Stimulated activated CD8-positive, alpha-beta memory T cell treated with anti-CD3 and anti-CD28 coated beads, Interleukin-2, amount 100 ng/mL, for 1 hour (primary cell): ENCODE measurements around the gene MAPK13.
"Not testable (repeated sequence)": the region's sequence is repeated elsewhere in the genome, so short reads cannot be mapped to it uniquely, and the experiment has no call there.

Experiments used
- DNase-seq, 2 donors: peaks; one replicate each; pipeline ENCODE4 v3.0.0-alpha.2; 2020; ENCODE audit warnings: low read depth in 2 of 2

The MAPK13 gene

GRCh38 chr6:36129941-36130666, at the start of gene MAPK13:
MAPK13 (plus strand) TSS chr6:36130513; CDS start chr6:36130583, 70 bp downstream.
- no peak for DNase-seq

DNA sequence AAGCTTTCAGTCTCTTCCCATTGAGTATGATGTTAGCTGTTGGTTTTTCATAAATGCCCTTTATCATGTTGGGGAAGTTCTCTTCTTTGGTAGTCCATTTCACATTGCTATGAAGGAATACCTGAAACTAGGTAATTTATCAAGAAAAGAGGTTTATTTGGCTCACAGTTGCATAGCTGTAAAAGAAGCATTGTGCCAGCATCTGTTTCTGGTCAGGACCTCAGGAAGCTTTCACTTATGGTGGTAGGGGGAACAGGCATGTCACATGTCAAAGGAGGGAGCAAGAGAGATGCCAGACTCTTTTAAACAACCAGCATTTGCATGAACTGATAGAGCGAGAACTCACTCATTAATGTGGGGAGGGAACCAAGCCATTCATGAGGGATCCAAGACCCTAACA, 48.0 kb upstream of the MAPK13 start:
- no peak for DNase-seq

- no peak for DNase-seq
These were observed 46.9 kb upstream of the MAPK13 start for GRCh38 chr6:36083446-36083845.

DNA sequence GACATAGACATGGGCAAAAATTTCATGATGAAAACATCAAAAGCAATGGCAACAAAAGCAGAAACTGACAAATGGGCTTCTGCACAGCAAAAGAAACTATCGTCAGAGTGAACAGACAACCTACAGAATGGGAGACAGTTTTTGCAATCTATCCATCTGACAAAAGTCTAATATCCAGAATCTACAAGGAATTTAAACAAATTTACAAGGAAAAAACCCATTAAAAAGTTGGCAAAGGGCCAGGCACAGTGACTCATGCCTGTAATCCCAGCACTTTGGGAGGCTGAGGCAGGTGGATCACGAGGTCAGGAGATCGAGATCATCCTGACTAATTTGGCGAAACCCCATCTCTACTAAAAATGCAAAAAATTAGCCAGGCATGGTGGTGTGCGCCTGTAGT, 42.1 kb upstream of the MAPK13 start:
- not testable (repeated sequence) for DNase-seq

DNA sequence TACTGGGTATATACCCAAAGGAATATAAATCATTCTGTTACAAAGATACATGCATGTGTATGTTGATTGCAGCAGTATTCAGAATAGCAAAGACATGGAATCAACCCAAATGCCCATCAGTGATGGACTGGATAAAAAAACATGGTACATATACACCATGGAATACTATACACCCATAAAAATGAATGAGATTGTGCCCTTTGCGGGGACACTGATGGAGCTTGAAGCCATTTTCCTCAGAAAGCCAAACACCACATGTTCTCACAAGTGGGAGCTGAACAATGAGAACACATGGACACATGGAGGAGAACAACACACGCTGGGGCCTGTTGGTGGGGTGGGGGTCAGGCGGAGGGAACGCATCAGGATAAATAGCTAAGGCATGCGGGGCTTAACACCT, 41.3 kb upstream of the MAPK13 start:
- DNase-seq = no peak

GRCh38 chr6:36094238-36094637, 36.1 kb upstream of the MAPK13 start:
- DNase-seq = no peak

DNA sequence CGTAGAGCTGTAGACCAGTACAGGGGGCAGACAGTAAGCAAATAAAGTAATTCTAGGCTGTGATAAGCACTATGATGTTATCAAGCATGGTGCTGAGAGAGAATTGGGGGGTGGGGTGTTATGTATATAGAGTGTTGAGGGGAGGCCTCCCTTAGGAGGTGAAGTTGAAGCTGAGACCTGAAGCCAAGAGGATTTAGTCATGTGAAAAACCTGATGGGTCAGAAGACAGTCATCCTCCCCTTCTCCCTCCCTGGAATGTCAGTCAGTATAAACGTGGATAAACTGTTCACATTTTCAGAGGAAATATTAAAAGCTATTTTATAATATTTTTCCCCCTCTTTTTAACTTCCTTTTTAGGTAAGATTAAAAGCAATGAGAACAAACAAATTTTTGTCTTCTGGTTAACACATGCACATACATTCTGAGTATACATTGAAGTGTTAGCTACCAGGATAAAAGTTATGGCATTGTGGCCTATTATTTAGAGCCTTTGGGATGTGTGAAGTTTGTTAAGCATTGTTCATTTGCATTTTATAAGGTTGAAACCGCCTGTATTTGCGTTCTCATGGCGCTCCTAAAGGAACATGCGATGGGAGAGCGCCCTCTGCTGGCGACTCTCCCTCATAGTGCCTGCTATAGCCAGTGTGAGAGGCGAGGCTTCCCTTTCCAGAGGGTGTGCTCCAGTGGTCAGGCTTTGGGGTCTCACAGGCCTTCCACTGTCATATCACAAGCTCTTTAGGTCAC, 35.4 kb upstream of the MAPK13 start:
- peak; percentile 66 to 70 for DNase-seq

GRCh38 chr6:36095497-36096391, 34.6 kb upstream of the MAPK13 start:
- no peak for DNase-seq

DNA sequence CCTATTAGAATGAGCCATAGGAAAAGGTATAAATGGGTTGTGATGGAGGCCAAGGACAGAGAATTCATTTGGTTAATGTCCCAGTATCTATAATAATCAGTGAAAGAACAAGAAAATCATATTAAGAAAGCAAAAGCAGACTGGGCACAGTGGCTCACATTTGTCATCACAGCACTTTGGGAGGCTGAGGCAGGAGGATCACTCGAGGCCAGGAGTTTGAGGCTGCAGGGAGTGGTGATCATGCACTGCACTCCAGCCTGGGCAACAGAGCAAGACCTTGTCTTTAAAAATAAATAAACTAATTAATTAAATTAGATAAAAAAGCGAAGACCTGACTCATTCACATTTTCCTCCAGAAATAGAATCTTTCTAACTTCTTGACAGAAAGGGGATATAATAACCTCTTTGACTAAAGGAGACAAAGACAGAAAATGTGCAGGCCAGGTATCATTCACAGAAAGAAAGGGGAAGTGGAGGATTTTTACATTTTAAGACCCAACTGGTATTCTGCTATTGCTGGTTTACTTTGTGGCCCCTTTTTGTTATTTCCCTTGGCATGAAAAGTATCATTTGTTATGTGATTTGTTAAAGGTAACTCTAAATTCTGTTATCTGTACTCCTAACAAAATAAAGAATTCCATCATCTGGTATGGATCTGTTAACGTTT, 31.9 kb upstream of the MAPK13 start:
- no peak for DNase-seq

DNA sequence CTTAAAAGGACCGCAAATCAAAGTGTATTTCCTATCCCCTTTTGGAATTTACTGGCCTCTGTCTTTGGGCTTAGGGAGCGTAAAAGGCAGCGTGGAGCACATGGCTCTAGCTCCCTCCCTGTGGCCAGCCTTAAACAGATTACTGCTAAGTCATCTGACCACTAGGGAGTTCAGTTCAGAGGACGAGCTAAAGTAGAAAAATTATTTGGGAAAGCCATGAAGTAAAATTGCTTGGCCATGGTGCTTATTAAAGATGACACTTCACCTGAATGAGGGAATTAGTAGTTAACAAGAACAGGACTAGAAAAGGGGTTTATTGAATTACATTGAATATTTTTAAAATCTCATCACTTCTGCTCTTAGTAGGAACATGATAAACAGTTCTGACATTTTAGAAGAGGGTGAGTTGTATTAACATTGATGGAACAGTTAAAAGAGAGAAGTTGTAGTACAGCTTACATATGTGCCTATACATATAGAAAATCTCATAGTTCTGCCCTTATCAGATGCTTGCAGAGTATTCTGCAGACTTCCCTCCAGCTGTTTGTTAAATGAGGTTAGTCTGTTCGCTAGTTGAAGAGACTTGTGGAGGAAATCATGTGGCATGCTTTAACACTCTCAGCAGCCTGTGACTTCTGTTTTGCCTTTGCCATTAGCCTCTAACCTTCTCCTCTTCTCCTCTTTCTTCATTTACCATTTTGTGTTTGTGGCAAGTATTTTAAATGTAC, 31.2 kb upstream of the MAPK13 start:
- DNase-seq = no peak

GRCh38 chr6:36099869-36100483, 30.3 kb upstream of the MAPK13 start:
- no peak for DNase-seq

DNA sequence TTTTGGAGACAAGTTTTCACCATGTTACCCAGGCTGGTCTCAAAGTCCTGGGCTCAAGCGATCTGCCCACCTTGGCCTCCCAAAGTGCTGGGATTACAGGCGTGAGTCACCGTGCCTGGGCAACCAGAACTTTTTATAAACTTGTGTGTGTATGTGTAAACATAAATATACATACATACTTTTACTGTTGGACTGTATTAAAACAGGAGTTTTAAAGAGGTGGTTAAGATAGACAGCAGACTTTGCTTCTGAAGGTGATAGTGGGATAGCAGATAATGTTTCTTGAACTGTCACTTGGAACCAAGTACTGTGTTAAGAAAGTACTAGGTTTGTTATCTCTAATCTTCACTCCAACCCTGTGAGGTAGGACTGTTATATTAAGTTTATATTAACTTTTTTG, 28.6 kb upstream of the MAPK13 start:
- no peak for DNase-seq

GRCh38 chr6:36102853-36103252, 27.5 kb upstream of the MAPK13 start:
- no peak for DNase-seq

DNA sequence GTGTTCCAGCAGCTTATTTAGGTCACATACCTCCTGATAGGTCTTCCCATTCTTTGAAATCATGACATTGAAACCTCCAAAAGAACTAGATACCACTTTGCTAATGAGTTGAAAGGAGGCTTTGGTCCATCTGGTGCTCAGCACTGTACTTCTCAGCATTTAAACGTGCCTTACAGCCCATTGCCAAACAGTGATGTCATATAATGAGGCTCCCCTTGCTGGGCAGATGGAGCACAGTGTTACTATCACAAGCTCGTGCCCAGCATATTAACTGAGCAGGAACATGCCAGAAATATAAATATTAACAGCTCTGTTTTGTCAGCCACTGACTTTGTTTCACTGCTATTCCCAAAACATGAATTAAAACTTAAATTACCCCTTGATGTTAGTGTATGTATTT, 25.5 kb upstream of the MAPK13 start:
- no peak for DNase-seq

- no peak for DNase-seq
These were observed 21.2 kb upstream of the MAPK13 start for GRCh38 chr6:36109092-36109491.

DNA sequence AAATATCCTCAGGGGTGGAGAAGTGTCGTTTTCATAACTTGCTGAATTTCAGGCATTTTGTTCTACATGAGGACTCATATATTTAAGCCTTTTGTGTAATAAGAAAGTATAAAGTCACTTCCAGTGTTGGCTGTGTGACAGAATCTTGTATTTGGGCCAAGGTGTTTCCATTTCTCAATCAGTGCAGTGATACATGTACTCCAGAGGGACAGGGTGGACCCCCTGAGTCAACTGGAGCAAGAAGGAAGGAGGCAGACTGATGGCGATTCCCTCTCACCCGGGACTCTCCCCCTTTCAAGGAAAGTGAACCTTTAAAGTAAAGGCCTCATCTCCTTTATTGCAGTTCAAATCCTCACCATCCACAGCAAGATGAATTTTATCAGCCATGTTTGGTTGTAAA, 20.3 kb upstream of the MAPK13 start:
- DNase-seq = no peak

GRCh38 chr6:36110863-36111262, 19.4 kb upstream of the MAPK13 start:
- DNase-seq = no peak

- DNase-seq = no peak
These were observed 18.8 kb upstream of the MAPK13 start for GRCh38 chr6:36111526-36111925.

DNA sequence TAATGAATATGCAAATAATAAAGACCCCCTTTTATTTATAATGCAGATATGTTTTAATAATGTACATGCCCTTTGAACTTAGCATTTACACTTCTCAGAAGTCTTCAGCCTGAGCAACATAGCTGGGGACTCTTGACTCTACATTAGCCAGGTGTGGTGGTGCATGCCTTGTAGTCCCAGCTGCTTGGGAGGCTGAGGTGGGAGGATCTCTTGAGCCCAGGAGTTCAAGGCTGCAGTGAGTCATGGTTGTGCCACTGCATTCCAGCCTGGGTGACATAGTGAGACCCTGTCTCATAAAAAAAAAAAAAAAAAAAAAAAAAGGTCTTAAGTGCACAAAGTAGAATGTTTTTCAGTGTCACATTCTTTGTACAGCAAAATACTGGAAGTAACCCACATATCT, 17.3 kb upstream of the MAPK13 start:
- DNase-seq = no peak

GRCh38 chr6:36113703-36114102, 16.6 kb upstream of the MAPK13 start:
- no peak for DNase-seq
